ENCODE data around the gene ZNF792.

The ZNF792 gene

GRCh38 chr19:34910770-34911169 is 53.3 kb downstream of the ZNF792 start:
- H3K36me3 ChIP-seq (ENCODE audit: control insufficient read depth, insufficient read depth, low read length): no peaks in the 10 kb centered on the region
- no peaks in the 10 kb centered on the region for H3K4me1 ChIP-seq (ENCODE audit: control insufficient read depth, insufficient read depth, low read length, poor library complexity, severe bottlenecking)
- H3K9me3 ChIP-seq (ENCODE audit: control insufficient read depth, low read length): no peaks in the 10 kb centered on the region
- H3K4me3 ChIP-seq (ENCODE audit: extremely low read depth, insufficient read depth, low read length, poor library complexity, severe bottlenecking): no peak overlapping the region
- WGBS, 2 experiments (ENCODE audit: insufficient coverage in 2 of 2): 85 to 100% methylated on average over 1 to 2 of the region's 3 CpGs
- no peak overlapping the region for H3K27ac ChIP-seq (ENCODE audit: low read depth, low read length, severe bottlenecking)
